Measurements from ENCODE around the gene IL4R.
"Not testable (repeated sequence)": the region's sequence is repeated elsewhere in the genome, so short reads cannot be mapped to it uniquely, and the experiment has no call there.

IL4R gene

DNA sequence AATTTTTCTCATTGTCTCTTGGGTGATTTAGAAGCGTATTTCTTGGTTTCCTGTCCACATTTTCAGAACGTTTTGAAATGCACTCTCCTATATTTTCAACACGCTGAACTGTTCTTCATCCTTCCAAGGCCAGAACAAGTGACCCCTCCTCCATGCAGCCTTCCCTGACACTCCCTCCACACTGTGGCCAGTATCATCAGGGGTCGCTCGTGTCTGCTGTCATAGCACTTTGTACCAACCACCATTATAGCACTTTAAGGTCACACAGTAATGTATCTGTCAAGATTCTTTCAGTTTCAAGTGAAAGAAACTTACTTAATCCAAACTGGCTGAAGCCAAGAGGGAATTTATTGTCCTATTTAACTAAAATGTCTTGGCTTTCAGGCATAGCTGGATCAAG, 70.7 kb downstream of the IL4R start:
- DNase-seq, result no peak

DNA sequence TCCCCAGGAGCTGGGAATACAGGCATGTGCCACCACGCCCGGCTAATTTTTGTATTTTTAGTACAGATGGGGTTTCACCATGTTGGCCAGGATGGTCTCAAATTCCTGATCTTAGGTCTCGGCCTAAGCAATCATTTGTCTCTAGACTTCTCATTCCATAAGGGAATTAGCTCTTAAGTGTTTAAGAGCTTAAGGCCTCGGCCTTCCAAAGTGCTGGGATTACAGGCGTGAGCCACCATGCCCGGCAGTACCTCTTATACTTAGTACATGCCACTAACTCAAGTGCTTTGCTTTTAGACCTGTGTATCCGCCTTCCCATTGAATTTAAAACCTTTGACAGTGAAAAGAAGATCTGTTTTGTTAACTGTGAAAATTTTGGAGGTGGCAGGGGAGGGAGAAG, 71.6 kb downstream of the IL4R start:
- no peak for DNase-seq

DNA sequence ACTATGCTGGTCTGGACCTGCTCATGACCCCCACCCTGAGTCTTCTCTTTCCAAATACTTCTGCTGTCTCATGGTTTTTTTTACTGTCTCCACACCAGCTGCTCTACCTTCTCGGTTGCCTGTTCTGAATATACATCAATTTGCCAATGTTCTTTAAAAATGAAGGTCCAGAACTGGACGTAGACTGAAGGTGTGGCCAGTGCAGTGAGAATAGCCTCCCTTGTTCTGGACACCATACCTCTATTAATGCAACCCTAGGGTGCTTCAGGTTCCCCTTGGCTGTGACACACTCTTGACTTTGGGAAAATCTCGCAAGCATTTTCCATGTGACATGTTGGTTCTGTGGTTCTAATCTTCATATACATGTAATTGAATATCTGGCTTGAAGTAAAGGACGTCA, 72.9 kb downstream of the IL4R start:
- no peak for DNase-seq

DNA sequence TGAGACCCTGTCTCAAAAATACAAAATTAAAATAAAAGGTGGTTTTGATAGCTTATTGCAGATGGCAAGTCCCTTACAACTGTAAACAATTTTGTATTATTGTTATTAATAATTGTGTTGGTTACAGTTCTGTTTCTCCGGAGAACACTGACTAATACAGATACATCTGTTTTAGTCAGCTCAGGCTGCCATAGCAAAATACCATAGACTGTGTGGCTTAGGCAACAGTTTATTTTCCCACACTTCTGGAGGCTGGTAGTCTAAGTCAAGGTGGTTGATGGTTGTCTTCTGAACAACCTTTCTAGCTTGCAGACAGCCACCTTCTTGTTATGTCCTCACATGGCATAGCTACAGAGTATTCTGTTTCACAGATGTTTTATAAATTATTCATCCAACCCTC, 74.0 kb downstream of the IL4R start:
- DNase-seq, result peak; percentile 16

DNA sequence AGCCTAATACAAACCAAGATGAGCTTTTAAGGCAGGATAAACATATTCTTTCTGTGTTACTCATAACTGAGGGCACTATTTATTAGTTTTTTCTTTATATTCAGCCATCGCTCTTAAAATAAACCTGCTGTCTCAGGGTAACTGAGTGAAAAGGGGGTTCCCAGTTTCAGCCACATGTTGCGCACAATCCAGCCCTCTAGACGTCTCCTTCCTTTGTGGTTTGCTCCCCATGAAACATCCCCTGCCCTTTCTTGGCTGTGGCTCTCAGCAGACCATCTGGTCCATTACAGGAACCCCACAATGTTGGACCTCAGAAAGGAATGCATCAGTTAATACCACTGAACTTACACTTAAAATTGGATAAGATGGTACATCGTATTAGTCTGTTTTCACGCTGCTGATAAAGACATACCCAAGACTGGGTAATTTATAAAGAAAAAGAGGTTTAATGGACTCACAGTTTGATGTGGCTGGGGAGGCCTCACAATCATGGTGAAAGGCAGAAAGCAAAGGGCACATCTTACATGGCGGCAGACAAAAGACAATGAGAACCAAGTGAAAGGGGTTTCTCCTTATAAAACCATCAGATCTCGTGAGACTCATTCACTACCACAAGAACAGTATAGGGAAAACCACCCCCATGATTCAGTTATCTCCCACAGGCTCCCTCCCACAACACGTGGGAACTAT, 75.6 kb downstream of the IL4R start:
- DNase-seq, result no peak

DNA sequence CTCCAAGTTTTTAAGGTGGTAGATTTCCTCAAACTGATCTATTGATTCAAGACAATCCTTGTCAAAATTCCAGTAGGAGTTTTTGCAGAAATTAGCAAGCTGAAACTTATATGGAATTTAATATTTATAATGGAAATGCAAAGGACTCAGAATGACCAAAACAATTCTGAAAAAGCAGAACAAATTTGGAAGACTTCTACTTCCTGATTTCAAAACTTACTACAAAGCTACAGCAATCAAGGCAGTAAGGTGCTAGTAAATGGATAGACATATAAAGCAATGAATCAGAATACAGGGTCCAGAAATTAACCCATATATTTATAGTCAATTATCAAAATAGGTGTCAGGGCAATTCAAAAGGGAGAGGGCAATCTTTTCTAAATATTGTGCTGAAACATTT, 76.4 kb downstream of the IL4R start:
- no peak for DNase-seq

DNA sequence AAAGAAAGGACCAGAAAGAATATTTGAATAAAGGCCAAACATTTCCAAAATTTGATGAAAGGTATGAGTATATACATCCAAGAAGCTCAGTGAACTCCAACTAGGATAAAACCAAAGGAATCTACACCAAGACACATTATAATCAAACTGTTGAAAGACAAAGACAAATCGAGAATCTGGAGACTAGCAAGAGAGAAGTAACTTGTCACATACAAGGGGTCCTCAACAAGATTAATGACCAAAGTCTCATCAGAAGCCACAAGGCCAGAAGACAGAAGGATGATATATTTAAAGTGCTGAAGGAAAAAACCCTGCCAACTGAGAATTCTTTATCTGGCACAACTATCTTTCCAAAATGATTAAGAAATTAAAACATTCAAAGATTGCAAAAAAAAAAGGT, 78.9 kb downstream of the IL4R start:
- DNase-seq, result no peak

DNA sequence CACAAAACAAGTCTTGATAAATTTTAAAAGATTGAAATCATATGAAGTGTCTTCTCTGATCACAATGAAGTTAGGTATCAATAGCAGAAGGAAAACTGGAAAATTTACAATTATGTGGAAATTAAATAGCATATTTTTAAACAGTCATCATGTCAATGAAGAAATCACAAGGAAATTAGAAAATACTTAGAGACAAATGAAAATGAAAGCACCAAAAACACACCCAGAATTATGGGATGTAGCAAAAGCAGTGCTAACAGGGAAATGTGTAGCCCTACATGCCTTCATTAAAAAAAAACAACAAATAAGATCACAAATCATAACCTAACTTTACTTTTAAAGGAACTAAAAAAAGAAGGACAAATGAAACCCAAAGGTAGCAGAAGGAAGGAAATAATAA, 80.7 kb downstream of the IL4R start:
- no peak for DNase-seq

DNA sequence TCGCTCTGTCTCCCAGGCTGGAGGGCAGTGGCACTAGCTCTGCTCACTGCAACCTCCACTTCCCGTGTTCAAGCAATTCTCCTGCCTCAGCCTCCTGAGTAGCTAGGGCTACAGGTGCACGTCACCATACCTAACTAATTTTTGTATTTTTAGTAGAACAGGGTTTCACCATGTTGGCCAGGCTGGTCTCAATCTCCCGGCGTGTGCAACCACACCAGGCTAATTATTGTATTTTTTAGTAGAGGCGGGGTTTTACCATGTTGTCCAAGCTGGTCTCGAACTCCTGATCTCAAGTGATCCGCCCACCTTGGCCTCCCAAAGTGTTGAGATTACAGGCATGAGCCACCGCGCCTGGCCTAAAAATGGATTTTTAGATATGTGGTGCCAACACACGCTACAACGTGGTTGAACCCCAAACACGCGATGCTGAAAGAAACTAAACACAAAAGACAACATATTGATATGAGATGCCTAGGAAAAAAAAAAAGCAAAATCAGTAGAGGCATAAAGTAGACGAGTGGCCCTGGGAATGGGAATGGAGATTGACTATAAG, 84.6 kb downstream of the IL4R start:
- DNase-seq, result not testable (repeated sequence)

DNA sequence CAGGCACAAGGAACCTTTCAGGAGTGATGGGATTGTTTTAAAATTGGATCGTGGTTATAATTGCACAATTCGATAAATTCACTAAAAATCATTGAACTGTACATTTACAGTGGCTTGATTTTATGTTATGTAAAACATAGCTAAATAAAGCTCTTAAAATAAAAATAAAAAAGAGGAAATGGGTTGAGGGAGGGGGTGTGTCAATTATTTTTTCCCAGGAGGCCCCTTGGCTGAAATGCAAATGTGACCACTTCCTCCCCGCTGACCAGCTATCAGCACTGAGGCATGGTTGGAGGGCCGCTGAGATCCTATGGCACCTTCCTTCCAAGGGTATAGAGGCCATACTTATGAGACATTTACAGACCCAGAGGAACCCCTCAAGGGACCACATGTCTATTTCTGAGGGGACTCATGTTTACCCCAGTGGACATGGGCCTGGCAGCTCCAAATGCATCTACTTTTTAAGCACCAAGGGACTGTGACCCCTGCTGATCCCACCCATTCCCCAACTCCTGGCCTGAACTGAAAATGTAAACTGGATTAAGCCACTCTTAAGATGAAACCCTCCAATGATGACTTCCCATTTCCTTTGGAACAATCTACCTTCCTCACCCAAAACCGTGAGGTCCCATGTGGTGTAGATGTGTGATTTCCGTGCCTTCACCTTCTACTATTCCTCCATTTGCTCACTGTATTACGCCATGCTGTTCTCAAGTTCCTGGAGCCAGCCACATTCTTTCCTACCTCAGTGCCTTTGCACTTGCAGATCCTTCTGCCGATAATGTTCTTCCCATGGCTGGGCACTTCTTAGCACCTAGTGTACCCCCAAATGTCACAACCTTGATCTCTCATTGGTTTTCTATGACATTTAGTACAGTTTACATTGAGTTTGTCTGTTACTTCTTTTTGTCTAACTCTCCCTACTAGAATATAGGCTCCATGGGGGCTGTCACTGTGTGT, 85.4 kb downstream of the IL4R start:
- DNase-seq, result no peak

DNA sequence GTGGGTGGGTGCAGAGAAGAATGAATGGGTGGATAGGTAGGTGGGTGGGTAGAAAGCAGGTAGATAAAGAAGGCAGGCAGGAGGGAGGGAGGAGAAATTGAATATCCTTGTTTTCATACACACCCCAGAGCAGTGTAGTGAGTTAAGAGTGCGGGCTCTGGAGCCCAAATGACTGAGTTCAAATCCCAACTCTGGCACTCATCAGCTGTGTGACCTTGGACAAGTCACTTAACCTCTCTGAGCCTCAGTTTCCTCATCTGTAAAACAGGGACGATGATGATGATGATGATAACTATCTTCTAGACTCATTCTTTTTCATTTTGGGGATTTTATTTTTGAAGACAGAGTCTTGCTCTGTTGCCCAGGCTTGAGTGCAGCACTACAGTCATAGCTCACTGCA, 86.2 kb downstream of the IL4R start:
- DNase-seq, result no peak

DNA sequence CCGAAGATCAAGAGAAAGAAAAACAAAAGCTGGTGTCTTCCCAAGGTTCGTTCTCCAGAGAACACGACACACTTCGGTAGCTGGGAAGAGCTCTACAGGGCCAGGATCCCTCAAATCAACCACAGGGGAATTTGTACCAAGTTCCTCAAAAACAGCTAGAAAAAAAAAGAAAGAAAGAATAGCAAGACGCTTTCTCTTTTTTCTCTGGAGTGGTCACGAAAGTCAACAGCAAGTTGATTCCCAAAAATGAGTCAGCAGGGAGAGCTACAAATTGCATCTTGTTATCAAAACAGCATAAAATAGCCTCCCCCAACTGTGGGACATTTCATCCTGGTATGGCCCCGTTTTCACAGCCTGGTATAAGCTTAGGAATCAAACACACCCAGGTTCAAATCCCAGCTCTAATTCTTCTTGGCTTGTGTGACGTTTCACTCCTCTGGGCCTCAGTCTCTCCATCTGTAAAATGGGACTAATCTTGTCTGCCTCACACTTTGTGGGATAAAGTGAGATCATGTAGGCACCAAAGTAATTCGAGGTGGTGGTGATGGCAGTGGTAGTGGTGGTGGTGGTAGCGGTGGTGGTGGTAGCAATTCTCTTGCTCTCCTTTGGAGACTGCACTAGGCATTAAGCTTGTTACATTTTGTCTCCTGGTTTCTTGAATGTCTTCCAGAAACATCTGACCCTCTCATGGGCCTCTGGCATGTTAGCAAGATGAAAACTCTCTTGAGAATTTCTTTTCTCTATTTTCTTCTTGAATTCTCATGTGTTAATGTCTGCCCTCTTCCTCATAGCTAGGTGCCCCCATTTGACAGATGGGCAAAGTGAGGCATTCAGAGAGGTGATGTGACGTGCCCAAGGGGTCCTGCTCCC, 87.2 kb downstream of the IL4R start:
- no peak for DNase-seq

DNA sequence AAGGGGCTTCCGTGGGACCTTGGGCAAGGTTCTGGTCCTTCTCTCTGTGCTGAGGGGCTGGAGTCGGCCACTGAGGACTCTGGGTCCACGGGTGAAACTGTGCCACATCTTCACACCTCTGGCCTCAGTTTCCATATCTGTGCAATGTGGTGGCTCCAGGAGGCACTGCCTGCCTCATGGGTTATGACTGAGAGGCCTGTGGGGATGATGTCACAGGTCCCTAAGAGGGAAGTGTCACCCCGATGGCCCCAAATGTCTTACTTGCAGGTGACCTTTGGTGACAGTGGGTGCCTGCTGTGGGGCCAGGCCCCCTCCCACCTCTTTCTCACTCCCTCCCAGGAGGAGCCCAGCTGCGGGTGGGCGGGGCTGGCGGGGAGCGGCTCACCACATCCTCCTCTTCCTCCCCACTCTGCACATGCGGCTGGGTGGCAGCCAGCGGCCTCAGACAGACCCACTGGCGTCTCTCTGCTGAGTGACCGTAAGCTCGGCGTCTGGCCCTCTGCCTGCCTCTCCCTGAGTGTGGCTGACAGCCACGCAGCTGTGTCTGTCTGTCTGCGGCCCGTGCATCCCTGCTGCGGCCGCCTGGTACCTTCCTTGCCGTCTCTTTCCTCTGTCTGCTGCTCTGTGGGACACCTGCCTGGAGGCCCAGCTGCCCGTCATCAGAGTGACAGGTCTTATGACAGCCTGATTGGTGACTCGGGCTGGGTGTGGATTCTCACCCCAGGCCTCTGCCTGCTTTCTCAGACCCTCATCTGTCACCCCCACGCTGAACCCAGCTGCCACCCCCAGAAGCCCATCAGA, 88.2 kb downstream of the IL4R start, which contains the start of gene IL21R:
Gene IL21R (plus strand): TSS at position 407 of the 801 bp plus-strand sequence. CDS start 27,898 bp downstream, outside the sequence.
- peak; percentile 90 for DNase-seq

DNA sequence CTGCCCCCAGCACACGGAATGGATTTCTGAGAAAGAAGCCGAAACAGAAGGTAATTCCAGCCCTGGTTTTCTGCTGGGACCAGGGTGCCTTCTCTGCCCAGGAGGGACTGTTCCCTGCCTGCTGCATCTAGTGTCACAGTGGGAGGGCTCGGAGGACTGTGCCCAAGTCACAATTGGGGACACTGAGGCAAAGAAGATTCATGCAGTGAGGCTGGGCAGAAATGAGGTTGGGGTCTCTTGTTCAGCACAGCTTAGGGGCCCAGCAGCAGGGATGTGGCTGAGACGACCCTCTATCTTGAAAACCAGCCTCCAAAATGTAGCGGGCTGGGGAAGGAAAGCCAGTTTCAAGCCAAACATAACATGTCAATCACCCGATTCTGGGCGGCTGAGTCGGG, 88.8 kb downstream of the IL4R start:
- no peak for DNase-seq

DNA sequence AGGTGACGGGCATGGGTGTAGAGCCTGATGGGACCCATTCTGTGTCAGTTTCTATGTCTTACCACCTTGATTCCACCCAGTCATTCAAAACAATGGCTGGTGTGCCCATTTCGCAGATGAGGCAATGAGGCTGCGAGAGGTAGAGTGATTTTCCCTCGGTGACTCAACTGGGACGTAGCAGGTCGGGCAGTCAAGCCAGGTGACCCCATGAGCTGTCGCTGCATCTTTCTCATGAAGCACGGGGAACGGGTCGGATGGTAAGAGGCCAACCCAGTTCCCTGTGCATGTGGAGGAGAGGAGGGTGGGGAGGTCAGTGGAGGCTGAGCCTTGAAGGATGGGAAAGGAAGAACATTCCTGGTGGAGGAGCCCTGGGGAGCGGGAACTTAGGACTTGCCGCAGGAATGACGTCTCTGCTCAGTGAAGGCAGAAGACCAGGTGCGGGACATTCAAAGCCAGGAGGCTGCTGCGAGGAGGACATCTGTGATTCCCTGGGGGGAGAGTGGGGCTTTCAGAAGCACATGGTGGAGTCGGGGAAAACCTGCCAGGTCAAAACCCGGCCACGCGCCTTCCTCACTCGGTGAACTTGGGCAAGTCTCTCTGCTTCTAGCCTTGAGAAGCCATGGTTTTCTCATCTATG, 89.3 kb downstream of the IL4R start:
- DNase-seq, result peak; percentile 70

DNA sequence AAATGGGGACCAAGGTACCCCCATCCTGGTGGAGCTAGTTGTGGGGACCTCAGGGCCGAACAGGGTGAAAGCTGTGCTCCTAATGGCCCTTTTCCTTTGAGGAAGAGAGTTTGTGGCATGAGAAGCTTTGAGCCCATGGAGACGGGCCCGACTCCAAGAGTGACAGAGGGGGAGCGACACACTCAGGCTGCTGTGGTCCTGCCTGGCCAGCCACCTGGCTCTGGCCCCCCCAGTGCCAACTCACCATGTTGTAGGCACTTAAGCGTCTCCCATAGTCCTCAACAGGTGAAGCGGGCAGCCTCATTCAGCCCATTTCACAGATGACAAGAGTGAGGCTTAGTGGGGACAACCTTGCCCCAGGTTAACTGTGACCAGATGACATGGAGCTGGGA, 89.8 kb downstream of the IL4R start:
- peak; percentile 47 for DNase-seq

DNA sequence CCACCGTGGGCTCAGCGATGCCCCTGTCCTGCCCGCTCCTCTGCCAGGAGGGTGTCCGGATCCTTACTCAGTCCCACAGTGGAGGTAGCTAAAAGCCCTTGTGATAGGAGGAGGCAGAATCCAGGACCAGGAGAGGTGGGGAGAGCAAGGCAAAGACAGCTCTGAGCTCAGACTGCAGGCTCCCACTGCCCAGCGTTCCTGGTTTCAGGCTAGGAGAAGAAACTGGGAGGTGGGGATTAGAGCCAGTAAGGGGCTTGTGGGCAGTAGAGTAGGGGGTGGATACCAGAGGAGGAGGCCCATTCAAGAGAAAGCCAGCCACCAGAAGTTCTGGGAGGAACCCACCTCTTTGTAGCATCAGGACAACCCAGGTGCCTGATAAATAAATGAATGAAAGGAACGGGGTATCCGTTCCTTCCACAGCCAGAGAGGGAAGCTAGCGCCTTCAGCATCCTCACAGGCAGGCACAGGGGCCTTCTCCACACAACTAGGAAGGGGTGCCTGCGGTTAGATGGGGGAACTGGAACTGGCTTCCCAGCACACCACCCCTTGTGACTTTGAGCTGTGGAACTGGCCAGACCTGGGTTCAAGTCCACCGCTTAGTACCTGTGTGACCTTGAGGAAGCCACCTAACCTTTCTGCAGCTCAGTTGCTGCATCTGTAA, 90.5 kb downstream of the IL4R start:
- peak; percentile 68 for DNase-seq

DNA sequence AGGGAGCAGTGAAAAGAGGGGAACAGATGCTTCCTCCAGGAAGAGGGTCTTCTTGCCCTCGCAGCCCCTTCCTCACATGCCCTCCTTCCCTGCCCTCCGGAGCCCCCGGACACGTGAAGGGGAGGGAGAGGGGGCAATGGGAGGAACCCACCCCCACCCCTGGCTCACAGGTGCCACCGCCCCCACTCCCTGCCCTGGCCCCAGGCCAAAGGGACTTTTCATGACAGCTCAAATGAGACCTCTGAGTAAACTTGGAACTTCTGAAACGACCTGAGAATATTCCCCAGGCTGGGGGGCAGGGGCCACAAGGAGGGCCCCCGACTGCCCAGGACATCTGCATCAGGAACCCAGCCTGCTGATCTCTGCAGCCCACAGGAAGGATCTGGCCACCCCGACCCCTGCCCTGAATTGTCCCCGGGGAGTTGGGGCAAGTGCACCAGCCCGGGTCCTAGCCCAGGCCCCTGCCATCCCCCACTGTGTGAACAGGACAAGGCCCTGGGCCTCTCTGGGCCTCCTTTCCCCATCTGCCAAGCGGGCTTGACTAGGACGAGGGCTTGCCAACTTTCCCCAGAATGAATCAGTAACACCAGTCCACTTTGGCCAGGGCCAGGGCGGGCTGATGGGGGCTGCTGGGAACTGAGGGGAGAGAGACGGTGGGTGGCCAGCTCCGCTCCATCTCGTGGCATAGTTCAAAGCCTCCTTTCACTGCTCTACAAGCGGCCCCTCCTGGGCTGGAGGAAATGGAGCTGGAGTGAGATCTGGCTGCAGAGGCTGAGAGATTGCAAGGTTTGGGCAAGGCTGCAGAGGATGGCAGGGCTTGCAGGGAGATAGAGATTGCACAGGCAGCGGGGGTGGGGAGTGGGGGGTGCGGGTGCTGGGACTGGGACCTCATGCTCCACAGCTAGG, 92.0 kb downstream of the IL4R start:
- peak; percentile 90 for DNase-seq

DNA sequence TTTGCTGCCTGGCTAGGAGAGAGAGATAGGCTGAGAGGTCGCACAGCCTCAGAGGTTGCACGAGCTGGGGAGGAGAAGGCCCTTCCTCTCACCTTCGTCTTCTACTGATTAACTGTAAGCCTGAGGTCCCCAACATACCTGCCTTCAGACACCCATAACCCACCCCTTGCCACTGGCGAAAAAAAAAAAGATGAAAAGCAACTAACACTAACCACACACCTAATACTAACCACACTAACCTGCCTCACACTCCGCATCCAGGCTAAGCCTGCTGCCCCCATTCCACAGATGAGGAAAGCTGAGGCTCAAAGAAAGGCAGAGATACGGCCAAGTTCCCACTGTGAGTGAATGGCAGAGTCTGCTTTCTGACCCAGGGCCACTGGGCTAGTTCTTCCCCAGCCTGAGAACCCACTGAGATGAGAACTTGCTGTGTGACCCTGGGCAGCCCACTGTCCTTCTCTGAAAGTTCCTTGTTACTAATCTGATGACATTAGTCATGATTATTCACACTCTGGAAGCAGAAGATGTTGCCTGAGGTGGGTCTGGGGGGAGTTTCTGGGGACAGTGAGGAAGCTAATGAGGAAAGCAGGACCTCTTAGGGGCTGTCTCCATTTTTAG, 92.8 kb downstream of the IL4R start:
- peak; percentile 64 for DNase-seq

All from stimulated activated CD8-positive, alpha-beta memory T cell treated with anti-CD3 and anti-CD28 coated beads, Interleukin-4, amount 100 ng/mL, for 48 hours (primary cell).